ENCODE data around the gene POU2F1.

POU2F1 gene

DNA sequence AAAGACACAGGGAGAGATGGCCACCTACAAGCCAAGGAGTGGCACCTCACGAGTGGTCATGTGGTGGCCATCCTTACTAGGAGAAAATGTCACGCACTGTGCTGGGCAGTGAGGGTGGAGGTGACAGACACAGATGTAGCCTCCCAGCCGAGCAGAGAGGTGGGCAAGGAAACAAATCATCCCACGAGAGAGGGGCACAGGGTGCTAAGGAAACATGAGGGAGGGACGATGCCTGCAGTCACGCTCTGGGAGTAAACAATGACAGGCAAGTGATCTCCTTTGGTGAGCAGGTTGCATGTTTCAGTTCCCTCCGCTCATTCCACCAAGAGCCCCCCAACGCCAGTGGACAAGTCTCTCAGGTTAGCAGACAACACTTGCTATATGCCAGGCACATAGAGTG lies 231.8 kb downstream of the POU2F1 start:
- WGBS (ENCODE audit: insufficient coverage, insufficient read length), result no CpG with 5 or more reads among the region's 8 CpGs
- H3K4me1 ChIP-seq (ENCODE audit: control insufficient read depth, insufficient read depth, low read length), result peaks cover 3% of the 10 kb centered on the region; the same call in 1 of the 2 replicates
- peaks cover 8% of the 10 kb centered on the region; the same call in 1 of the 2 replicates for H3K27me3 ChIP-seq (ENCODE audit: control insufficient read depth, insufficient read depth, low read length)
- no peak overlapping the region for H3K4me3 ChIP-seq (ENCODE audit: low read length)
- no peaks in the 10 kb centered on the region for H3K9me3 ChIP-seq (ENCODE audit: control insufficient read depth, insufficient read depth, low read length)
- H3K27ac ChIP-seq (ENCODE audit: low read length), result no peak overlapping the region
- H3K36me3 ChIP-seq (ENCODE audit: control insufficient read depth, insufficient read depth, low read length), result no peaks in the 10 kb centered on the region
- no peak for DNase-seq (ENCODE audit: low read depth, low spot score)

DNA sequence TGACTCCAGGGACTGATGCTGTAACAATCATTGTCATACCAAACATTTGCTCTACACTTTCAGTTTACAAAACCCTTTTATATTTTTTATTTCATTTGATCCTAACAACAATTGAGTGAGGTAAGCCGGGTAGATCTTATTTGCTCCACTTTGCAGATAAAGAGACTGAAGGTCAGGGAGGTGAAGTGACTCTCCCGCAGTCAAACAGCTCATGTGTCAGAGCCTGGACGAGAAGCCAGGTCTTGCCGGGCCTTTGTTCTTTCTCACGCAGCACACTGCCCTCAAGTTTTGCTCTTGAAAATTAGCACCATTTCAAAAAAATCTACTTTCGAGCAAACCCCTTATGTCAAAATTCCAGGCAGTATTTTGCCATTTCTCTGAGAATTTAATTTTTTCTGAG lies 232.4 kb downstream of the POU2F1 start:
- Histone ChIP-seq H3K4me3 (ENCODE audit: low read length) (no peak overlapping the region), H3K4me1 (ENCODE audit: control insufficient read depth, insufficient read depth, low read length) (peaks cover 3% of the 10 kb centered on the region; the same call in 1 of the 2 replicates)
- no CpG with 5 or more reads among the region's 6 CpGs for WGBS (ENCODE audit: insufficient coverage, insufficient read length)

DNA sequence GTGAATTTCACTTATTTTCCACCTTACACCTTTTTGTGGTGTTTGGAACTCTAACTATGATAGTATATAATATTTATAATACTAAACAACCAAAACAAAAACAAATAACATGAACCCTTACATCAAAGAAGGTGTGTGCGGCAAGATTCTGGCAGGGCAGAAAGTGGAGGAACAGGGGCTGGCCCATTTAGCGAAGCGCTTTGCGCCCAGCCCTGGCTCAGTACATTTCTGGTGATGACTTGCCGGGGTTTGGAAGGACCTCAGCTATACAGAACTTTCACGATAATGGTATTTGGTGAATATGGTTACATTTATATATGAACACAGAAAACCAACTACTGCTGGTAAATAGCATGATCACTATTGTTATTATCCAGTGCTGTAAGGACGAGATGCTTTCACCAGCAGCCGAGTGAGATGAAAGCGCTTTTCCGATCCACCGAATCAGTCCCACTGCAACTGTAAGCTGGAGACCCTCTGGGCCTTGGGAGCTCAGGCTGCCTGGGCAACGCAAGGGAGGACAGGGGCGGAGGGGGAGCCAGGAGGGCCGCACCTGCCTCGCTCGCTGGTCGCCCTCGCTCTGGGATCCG lies 233.7 kb downstream of the POU2F1 start:
- Histone ChIP-seq H3K27me3 (ENCODE audit: control insufficient read depth, insufficient read depth, low read length) (peaks cover 8% of the 10 kb centered on the region; the same call in 1 of the 2 replicates), H3K36me3 (ENCODE audit: control insufficient read depth, insufficient read depth, low read length) (no peaks in the 10 kb centered on the region), H3K27ac (ENCODE audit: low read length) (no peak overlapping the region), H3K9me3 (ENCODE audit: control insufficient read depth, insufficient read depth, low read length) (no peaks in the 10 kb centered on the region), H3K4me3 (ENCODE audit: low read length) (peak overlapping the region; percentile 69; the same call in 1 of the 2 replicates), H3K4me1 (ENCODE audit: control insufficient read depth, insufficient read depth, low read length) (peaks cover 3% of the 10 kb centered on the region; the same call in 1 of the 2 replicates)
- no peak for DNase-seq (ENCODE audit: low read depth, low spot score)
- no CpG with 5 or more reads among the region's 19 CpGs for WGBS (ENCODE audit: insufficient coverage, insufficient read length)

More for the DNA sequence above, 232.4 kb downstream of the POU2F1 start:
- peaks cover 8% of the 10 kb centered on the region; the same call in 1 of the 2 replicates for H3K27me3 ChIP-seq (ENCODE audit: control insufficient read depth, insufficient read depth, low read length)
- no peaks in the 10 kb centered on the region for H3K9me3 ChIP-seq (ENCODE audit: control insufficient read depth, insufficient read depth, low read length)
- no peak overlapping the region for H3K27ac ChIP-seq (ENCODE audit: low read length)
- H3K36me3 ChIP-seq (ENCODE audit: control insufficient read depth, insufficient read depth, low read length), result no peaks in the 10 kb centered on the region
- DNase-seq (ENCODE audit: low read depth, low spot score), result no peak

DNA sequence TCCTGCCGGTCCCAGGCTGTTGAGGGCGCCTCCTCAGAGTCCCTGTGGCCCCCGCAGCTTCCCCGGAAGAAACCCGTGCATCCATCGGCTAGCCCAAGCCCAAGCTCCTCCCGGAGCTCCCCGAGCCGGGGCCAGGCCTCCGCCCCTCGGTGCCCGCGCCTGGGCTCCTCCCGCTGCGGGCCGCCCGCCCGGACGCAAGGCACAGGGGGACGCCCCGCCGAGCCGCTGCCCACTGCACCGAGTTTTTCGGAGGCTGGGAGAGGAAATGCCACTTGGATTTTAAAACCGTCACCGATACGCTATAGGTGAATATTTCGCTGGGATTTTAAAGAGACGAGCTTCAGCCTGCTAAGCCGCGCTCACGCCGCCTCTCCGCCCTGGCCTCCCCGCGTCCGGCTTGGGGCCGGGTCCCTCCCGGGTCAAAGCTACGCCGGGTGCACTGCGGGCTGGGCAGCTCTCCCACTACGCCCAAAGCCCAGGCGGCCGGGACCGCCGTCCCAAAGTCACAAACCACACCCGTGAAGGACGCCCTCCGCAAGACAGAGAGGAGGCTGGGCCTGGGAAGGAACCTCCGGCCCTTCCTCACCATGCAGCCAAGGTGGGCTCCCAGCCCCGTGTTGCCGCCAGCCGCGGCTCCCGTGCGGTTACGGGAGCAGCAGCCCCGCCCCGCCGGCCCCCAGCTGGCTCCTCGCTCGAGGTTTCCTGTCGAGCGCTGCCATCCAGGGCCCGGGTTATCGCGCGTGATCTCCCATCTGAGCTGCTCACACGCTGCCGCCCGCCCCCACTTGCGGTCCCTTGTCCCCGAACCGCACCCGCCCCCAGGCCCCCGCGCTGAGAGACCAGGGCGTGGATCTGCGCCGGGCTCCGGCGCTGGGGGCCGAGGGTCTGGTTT lies 234.5 kb downstream of the POU2F1 start:
- Histone ChIP-seq H3K9me3 (ENCODE audit: control insufficient read depth, insufficient read depth, low read length) (no peaks in the 10 kb centered on the region), H3K4me1 (ENCODE audit: control insufficient read depth, insufficient read depth, low read length) (peaks cover 3% of the 10 kb centered on the region; the same call in 1 of the 2 replicates)

DNA sequence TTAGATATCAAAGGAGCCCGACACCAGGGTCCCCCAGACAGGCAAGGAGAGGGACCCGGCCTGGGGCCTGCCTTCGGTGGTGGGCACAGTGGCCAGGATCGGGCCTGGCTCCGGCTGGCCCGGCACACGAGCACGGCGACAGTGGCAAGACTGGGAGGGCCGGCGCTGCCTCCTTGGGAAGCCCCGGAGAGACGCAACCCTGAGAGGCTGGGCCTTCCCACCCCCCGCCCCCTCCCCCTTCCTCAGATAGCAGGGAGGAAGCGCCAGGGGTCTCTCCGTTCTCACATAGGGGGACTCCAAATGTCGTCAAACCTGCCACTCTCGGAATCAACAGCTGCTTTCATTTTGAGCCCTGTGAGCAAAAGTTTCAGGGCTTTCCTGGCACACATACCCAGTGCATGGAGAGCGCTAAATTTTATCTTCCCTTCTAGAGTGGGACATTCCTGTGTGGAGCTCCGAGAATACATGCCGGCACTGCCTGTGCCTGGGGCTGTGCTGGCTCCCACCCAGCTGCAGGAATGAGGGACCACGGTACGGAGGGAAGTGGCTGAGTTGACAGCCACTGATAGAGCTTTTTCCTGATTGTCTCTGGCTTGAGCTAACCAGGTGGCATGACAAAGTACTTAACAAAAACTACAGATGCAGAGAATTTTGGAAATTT lies 235.2 kb downstream of the POU2F1 start:
- H3K9me3 ChIP-seq (ENCODE audit: control insufficient read depth, insufficient read depth, low read length), result no peaks in the 10 kb centered on the region
- no peaks in the 10 kb centered on the region for H3K36me3 ChIP-seq (ENCODE audit: control insufficient read depth, insufficient read depth, low read length)
- peak overlapping the region; percentile 69; the same call in 1 of the 2 replicates for H3K4me3 ChIP-seq (ENCODE audit: low read length)
- DNase-seq (ENCODE audit: low read depth, low spot score), result no peak
- no CpG with 5 or more reads among the region's 23 CpGs for WGBS (ENCODE audit: insufficient coverage, insufficient read length)
- peaks cover 3% of the 10 kb centered on the region; the same call in 1 of the 2 replicates for H3K4me1 ChIP-seq (ENCODE audit: control insufficient read depth, insufficient read depth, low read length)
- no peak overlapping the region for H3K27ac ChIP-seq (ENCODE audit: low read length)
- peaks cover 8% of the 10 kb centered on the region; the same call in 1 of the 2 replicates for H3K27me3 ChIP-seq (ENCODE audit: control insufficient read depth, insufficient read depth, low read length)

More for the DNA sequence above, 234.5 kb downstream of the POU2F1 start:
- H3K27me3 ChIP-seq (ENCODE audit: control insufficient read depth, insufficient read depth, low read length), result peaks cover 8% of the 10 kb centered on the region; the same call in 1 of the 2 replicates
- peak overlapping the region; percentile 69 for H3K4me3 ChIP-seq (ENCODE audit: low read length)
- no peaks in the 10 kb centered on the region for H3K36me3 ChIP-seq (ENCODE audit: control insufficient read depth, insufficient read depth, low read length)
- DNase-seq (ENCODE audit: low read depth, low spot score), result no peak
- H3K27ac ChIP-seq (ENCODE audit: low read length), result no peak overlapping the region
- WGBS (ENCODE audit: insufficient coverage, insufficient read length), result no CpG with 5 or more reads among the region's 85 CpGs

DNA sequence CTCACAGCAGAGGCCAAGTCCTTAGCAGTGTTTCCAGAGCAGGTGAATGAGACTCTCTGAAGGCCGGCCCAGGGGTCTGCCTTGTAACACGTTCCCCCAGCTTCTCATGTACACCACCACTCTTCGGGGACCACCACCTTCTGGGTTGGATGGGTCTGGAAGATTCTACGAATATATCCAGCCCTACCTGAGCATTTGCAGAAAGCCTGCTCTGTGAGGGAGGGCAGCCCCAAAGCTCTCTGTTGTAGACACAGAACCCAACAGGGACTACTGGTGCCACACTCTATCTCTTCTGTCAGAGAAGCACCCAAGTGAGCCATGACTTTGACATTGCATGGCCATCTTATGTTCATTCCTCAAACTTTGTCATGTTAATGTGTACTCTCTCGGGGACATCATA lies 235.8 kb downstream of the POU2F1 start:
- Histone ChIP-seq H3K4me1 (ENCODE audit: control insufficient read depth, insufficient read depth, low read length) (peaks cover 3% of the 10 kb centered on the region; the same call in 1 of the 2 replicates), H3K27ac (ENCODE audit: low read length) (no peak overlapping the region), H3K9me3 (ENCODE audit: control insufficient read depth, insufficient read depth, low read length) (no peaks in the 10 kb centered on the region), H3K4me3 (ENCODE audit: low read length) (no peak overlapping the region), H3K27me3 (ENCODE audit: control insufficient read depth, insufficient read depth, low read length) (peaks cover 8% of the 10 kb centered on the region; the same call in 1 of the 2 replicates), H3K36me3 (ENCODE audit: control insufficient read depth, insufficient read depth, low read length) (no peaks in the 10 kb centered on the region)
- WGBS (ENCODE audit: insufficient coverage, insufficient read length), result no CpG with 5 or more reads among the region's 5 CpGs
- DNase-seq (ENCODE audit: low read depth, low spot score), result no peak

DNA sequence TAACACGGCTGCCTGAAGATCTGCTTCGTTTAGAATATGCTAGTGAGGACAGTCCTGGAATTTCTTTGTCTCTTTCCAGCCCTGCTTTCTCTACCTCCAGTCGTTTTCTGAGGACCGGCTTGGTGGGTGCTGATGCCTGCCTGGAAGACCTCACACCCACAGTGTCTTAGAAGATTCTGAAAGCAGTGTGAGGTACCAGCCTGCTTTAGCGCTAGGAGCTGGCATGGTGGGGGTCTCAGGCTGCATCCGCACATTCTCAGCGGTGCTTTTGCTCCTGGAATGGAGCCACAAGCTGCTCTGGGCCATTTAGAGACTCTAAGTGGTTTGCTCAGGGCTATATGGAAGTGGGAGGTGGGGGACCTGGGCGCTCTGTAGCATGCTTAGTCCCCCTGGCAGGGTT lies 236.2 kb downstream of the POU2F1 start:
- no peaks in the 10 kb centered on the region for H3K36me3 ChIP-seq (ENCODE audit: control insufficient read depth, insufficient read depth, low read length)
- no peak overlapping the region for H3K27ac ChIP-seq (ENCODE audit: low read length)
- DNase-seq (ENCODE audit: low read depth, low spot score), result no peak
- no CpG with 5 or more reads among the region's 8 CpGs for WGBS (ENCODE audit: insufficient coverage, insufficient read length)
- no peaks in the 10 kb centered on the region for H3K9me3 ChIP-seq (ENCODE audit: control insufficient read depth, insufficient read depth, low read length)
- peaks cover 3% of the 10 kb centered on the region; the same call in 1 of the 2 replicates for H3K4me1 ChIP-seq (ENCODE audit: control insufficient read depth, insufficient read depth, low read length)
- H3K27me3 ChIP-seq (ENCODE audit: control insufficient read depth, insufficient read depth, low read length), result peaks cover 8% of the 10 kb centered on the region; the same call in 1 of the 2 replicates
- no peak overlapping the region for H3K4me3 ChIP-seq (ENCODE audit: low read length)

DNA sequence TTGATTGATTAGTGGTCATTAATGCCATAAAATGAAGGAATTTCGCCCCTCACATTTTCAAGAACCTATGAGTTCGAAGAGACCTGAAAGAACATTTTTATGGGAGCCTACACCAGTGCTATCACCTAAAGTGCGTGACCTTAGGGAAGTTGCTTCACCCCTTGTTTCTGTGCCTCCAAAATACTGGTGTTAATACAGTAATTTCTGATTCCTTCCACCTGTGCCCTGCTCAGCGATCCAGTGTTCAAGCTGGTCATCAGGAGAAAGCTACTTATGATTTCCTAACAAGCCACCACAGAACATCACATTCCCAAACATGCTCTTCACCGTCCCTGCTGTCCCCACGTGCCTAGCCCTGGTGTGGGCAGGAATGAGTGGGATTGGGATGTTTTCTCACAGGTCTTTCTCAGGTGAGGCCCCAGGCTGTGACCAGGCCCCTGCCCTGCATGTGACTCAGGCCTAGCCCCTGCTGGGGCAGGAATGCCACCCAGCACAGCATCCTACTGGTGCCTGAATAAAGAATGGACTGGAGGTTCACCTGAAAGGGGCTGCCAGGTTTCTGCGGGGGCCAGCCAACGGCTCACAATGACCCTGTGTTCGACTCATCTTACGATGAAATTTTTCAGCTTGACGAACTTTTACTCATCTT lies 237.4 kb downstream of the POU2F1 start:
- no CpG with 5 or more reads among the region's 11 CpGs for WGBS (ENCODE audit: insufficient coverage, insufficient read length)
- H3K4me3 ChIP-seq (ENCODE audit: low read length), result no peak overlapping the region
- no peak overlapping the region for H3K27ac ChIP-seq (ENCODE audit: low read length)
- H3K27me3 ChIP-seq (ENCODE audit: control insufficient read depth, insufficient read depth, low read length), result peaks cover 8% of the 10 kb centered on the region; the same call in 1 of the 2 replicates
- DNase-seq (ENCODE audit: low read depth, low spot score), result no peak
- peaks cover 3% of the 10 kb centered on the region; the same call in 1 of the 2 replicates for H3K4me1 ChIP-seq (ENCODE audit: control insufficient read depth, insufficient read depth, low read length)
- no peaks in the 10 kb centered on the region for H3K36me3 ChIP-seq (ENCODE audit: control insufficient read depth, insufficient read depth, low read length)
- no peaks in the 10 kb centered on the region for H3K9me3 ChIP-seq (ENCODE audit: control insufficient read depth, insufficient read depth, low read length)

DNA sequence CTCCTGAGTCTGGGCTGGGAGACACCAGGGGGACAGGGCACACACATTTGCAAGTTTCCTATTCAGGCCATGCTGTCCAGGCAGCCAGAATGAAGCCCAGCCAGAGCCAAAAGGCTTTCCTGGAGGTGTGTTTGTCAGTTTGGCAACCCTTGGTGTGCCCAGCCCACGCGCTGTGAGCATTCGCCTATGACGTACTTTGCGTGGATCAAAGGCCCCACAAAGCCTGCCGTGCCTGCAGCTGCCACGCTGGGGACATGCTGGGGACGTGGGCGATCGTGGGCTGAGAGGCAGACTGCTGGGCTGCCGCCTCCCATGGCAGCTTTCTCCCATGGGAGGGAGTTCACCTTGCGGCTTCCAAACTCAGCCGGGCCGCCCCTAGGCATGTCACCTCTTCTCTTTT lies 240.2 kb downstream of the POU2F1 start:
- Histone ChIP-seq H3K27me3 (ENCODE audit: control insufficient read depth, insufficient read depth, low read length) (peaks cover 8% of the 10 kb centered on the region; the same call in 1 of the 2 replicates), H3K36me3 (ENCODE audit: control insufficient read depth, insufficient read depth, low read length) (no peaks in the 10 kb centered on the region), H3K27ac (ENCODE audit: low read length) (no peak overlapping the region), H3K9me3 (ENCODE audit: control insufficient read depth, insufficient read depth, low read length) (no peaks in the 10 kb centered on the region), H3K4me3 (ENCODE audit: low read length) (no peak overlapping the region), H3K4me1 (ENCODE audit: control insufficient read depth, insufficient read depth, low read length) (peaks cover 3% of the 10 kb centered on the region; the same call in 1 of the 2 replicates)
- no CpG with 5 or more reads among the region's 14 CpGs for WGBS (ENCODE audit: insufficient coverage, insufficient read length)
- no peak for DNase-seq (ENCODE audit: low read depth, low spot score)

Data from iPS DF 6.9 (cell line).